HepG2 (cell line): ENCODE data around the gene DNPEP. TPM values are rescaled to one million over a fixed set of nuclear protein-coding genes. Genes with fewer than 3 reads are reported as not detected.
"Not testable (repeated sequence)": the region's sequence is repeated elsewhere in the genome, so short reads cannot be mapped to it uniquely, and the experiment has no call there.

Experiments
- ATAC-seq: fragments of 200-7000 bp; cut with Tn5 transposase; 3 replicates; pipeline ENCODE4 v1.9.1; 2020; ENCODE audit warnings: mild to moderate bottlenecking, moderate library complexity
- BruUV-seq: library from RNA; stranded (reverse); fragments of 400-500 nt; replicated peaks from 2 replicates; lab custom pipeline; 2021; lab: Mats Ljungman, UMichigan
- CTCF ChIA-PET: fragments of 300-600 bp; formaldehyde crosslinking; extraction: SDS; loops from one replicate; lab custom pipeline; 2021; ENCODE audit warnings: low total read pairs, inconsistent platforms, low intra/inter-chr PET ratio; lab: Yijun Ruan, JAX
- POLR2A ChIA-PET: fragments of 350-600 bp; sonication (Branson Sonifier 250); formaldehyde crosslinking; loops from one replicate; lab custom pipeline; 2020; ENCODE audit warnings: antibody characterized with exemption, inconsistent platforms; lab: Yijun Ruan, JAX
- DNase-seq: peaks from one replicate; pipeline ENCODE4 v3.0.0-alpha.2; 2015; ENCODE audit warnings: low spot score
- FAIRE-seq: peaks from 3 replicates; lab custom pipeline; 2011; peaks lifted over from hg19 to GRCh38; lab: Jason Lieb, UNC
- H2AFZ ChIP-seq: one replicate; pipeline ENCODE4 v1.6.1; 2011; ENCODE audit warnings: low read length, inconsistent platforms
- H3K27ac ChIP-seq: fragments of 300-600 bp; 3 replicates; pipeline ENCODE4 v1.8.0; 2011; ENCODE audit warnings: mixed run types, mild to moderate bottlenecking, mixed read lengths, low read length, inconsistent platforms; ENCODE audit not compliant: insufficient read depth; ENCODE audit errors: extremely low read length
- H3K27me3 ChIP-seq, 2 experiments: fragments of 200-600 bp in 1 of 2; 2 replicates in 1 of 2; 3 replicates in 1 of 2; pipeline versions ENCODE4 v1.6.0 to v1.8.0; 2011; ENCODE audit warnings: low read length in 2 of 2, mild to moderate bottlenecking in 2 of 2, moderate library complexity in 2 of 2, inconsistent platforms in 1 of 2; ENCODE audit not compliant: insufficient read depth in 2 of 2, control insufficient read depth in 1 of 2
- H3K36me3 ChIP-seq, 2 experiments: fragments of 200-600 bp in 1 of 2; replicated peaks in 1 of 2; 2 replicates in 1 of 2; 3 replicates in 1 of 2; pipeline versions ENCODE4 v1.5.1 to v1.8.0; 2011; ENCODE audit warnings: low read length in 2 of 2, inconsistent platforms in 1 of 2; ENCODE audit not compliant: insufficient read depth in 2 of 2, control insufficient read depth in 1 of 2
- H3K4me1 ChIP-seq: 2 replicates; pipeline ENCODE4 v1.5.1; 2012; ENCODE audit warnings: low read length, inconsistent platforms; ENCODE audit not compliant: insufficient read depth
- H3K4me2 ChIP-seq: 2 replicates; pipeline ENCODE4 v1.6.0; 2011; ENCODE audit warnings: low read depth, low read length, inconsistent platforms
- H3K4me3 ChIP-seq, 3 experiments: fragments of 200-600 bp in 1 of 3; sonication (generic), shearing (Covaris generic) in 1 of 3; replicated peaks in 1 of 3; 2 replicates each; pipeline ENCODE4 v1.5.1; 2011 to 2016; ENCODE audit warnings: low read length in 3 of 3, inconsistent platforms in 2 of 3, low read depth in 2 of 3, mild to moderate bottlenecking in 2 of 3, control low read depth in 1 of 3, mixed read lengths in 1 of 3; ENCODE audit not compliant: insufficient read depth in 1 of 3
- H3K79me2 ChIP-seq: one replicate; pipeline ENCODE4 v1.6.1; 2011; ENCODE audit warnings: low read length, inconsistent platforms; ENCODE audit not compliant: insufficient read depth
- H3K9ac ChIP-seq: 2 replicates; pipeline ENCODE4 v1.6.0; 2011; ENCODE audit warnings: mild to moderate bottlenecking, low read depth, low read length, inconsistent platforms; ENCODE audit not compliant: insufficient read depth
- H3K9me3 ChIP-seq: 2 replicates; pipeline ENCODE4 v1.5.1; 2012; ENCODE audit warnings: mild to moderate bottlenecking, low read length
- H4K20me1 ChIP-seq: 2 replicates; pipeline ENCODE4 v1.6.0; 2011; ENCODE audit warnings: inconsistent platforms, mild to moderate bottlenecking, low read length, moderate library complexity; ENCODE audit not compliant: insufficient read depth
- ERF ChIP-seq: IDR thresholded peaks from 2 replicates; pipeline ENCODE4 v1.6.1; 2018; ENCODE audit warnings: missing biosample characterization, missing genetic modification reagents
- STAT6 ChIP-seq: sonication (generic); formaldehyde crosslinking; IDR thresholded peaks from 2 replicates; pipeline ENCODE4 v1.4.0; 2020; ENCODE audit warnings: missing genetic modification reagents, mild to moderate bottlenecking, borderline replicate concordance
- ZFAT ChIP-seq: sonication (generic); formaldehyde crosslinking; conservative IDR thresholded peaks from 2 replicates; pipeline ENCODE4 v1.8.1; 2023; ENCODE audit warnings: missing genetic modification reagents, inconsistent platforms
- WGBS: methylation state at CpG from one replicate; pipeline ENCODE4 v1.1.6; 2017; ENCODE audit warnings: low lambda C conversion rate; 5-methylcytosine and 5-hydroxymethylcytosine counted together
- in situ Hi-C: cut with HindIII; loops from 2 replicates; pipeline ENCODE4 v1.10.0; 2017; ENCODE audit warnings: low pct_unique_long_range_greater_than_20kb; ENCODE audit not compliant: extremely low pct_ligation_motif_present
- intact Hi-C: fragments of 100-400 bp; cut with micrococcal nuclease; formaldehyde crosslinking; loops from one replicate; pipeline ENCODE4 v1.10.0; 2022; ENCODE audit not compliant: unreplicated experiment
- polyA plus RNA-seq, 8 experiments: library from polyadenylated mRNA; depleted of rRNA in 3 of 8; stranded (reverse) in 7 of 8; unstranded in 1 of 8; fragments of >200 nt; fragmentation: Illumina TruSeq in 4 of 8; extraction: Trizol in 4 of 8; gene quantifications; 2 replicates each; pipeline versions ENCODE4 v1.2.1 to v1.2.3, GENCODE V29; 2011 to 2016; ENCODE audit warnings: low read depth in 4 of 8, missing spikeins in 1 of 8, mixed read lengths in 1 of 8; ENCODE audit not compliant: insufficient read depth in 1 of 8
- total RNA-seq, 5 experiments: library from RNA; depleted of rRNA; stranded (reverse); fragments of >200 nt; fragmentation: Illumina TruSeq; extraction: Trizol; gene quantifications; 2 replicates each; pipeline ENCODE4 v1.2.3, GENCODE V29; 2016; ENCODE audit warnings: low read depth in 1 of 5
- TF ChIP-seq, protein P1 (sequence below): sonication (generic); formaldehyde crosslinking; IDR thresholded peaks from 2 replicates; pipeline ENCODE4 v1.5.0; 2020; ENCODE audit warnings: missing genetic modification reagents, mild to moderate bottlenecking, borderline replicate concordance

Gene DNPEP
- total and polyA plus RNA-seq, 2 of the 13 experiments (the other 11 are each of a cell fraction or from before 2014, with no cell fraction given): 104 to 109 TPM

- TF ChIP-seq, protein P1, sequence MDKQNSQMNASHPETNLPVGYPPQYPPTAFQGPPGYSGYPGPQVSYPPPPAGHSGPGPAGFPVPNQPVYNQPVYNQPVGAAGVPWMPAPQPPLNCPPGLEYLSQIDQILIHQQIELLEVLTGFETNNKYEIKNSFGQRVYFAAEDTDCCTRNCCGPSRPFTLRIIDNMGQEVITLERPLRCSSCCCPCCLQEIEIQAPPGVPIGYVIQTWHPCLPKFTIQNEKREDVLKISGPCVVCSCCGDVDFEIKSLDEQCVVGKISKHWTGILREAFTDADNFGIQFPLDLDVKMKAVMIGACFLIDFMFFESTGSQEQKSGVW: no peak
- TF ChIP-seq ZFAT (no peak), STAT6 (CRISPR knock-in tag) (no peak), ERF (CRISPR knock-in tag) (no peak)
Observed at GRCh38 chr2:219395609-219396008, 7.9 kb upstream of the DNPEP start (continued).

DNA sequence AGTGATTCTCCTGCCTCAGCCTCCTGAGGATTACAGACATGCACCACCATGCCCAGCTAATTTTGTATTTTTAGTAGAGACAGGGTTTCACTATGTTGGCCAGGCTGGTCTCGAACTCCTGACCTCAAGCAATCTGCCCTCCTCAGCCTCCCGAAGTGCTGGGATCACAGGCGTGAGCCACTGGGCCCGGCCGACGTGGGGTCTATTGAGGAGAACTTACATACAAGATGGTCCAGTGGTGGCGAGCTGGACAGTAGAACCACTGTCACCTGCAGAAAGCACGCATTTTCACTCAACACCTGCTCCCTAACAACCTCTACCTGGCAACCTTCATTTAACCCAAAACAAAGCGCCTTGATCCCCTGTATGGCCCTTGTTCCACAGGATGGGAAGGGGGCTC is 7.3 kb upstream of the DNPEP start:
- in situ Hi-C loops, FAIRE-seq, intact Hi-C loops, DNase-seq, H3K9ac ChIP-seq, H2AFZ ChIP-seq, H3K4me2 ChIP-seq, POLR2A ChIA-PET, H3K36me3 ChIP-seq, ATAC-seq, CTCF ChIA-PET, H3K27ac ChIP-seq, H4K20me1 ChIP-seq, BruUV-seq, H3K4me3 ChIP-seq, H3K79me2 ChIP-seq, H3K9me3 ChIP-seq, H3K27me3 ChIP-seq: not testable (repeated sequence)
- H3K4me1 ChIP-seq: peaks cover 18% of the 10 kb centered on the region
- whole genome bisulfite sequencing: 20% methylated on average over 4 of the region's 9 CpGs
